ENCODE results near the gene NPC1.

Gene NPC1

DNA sequence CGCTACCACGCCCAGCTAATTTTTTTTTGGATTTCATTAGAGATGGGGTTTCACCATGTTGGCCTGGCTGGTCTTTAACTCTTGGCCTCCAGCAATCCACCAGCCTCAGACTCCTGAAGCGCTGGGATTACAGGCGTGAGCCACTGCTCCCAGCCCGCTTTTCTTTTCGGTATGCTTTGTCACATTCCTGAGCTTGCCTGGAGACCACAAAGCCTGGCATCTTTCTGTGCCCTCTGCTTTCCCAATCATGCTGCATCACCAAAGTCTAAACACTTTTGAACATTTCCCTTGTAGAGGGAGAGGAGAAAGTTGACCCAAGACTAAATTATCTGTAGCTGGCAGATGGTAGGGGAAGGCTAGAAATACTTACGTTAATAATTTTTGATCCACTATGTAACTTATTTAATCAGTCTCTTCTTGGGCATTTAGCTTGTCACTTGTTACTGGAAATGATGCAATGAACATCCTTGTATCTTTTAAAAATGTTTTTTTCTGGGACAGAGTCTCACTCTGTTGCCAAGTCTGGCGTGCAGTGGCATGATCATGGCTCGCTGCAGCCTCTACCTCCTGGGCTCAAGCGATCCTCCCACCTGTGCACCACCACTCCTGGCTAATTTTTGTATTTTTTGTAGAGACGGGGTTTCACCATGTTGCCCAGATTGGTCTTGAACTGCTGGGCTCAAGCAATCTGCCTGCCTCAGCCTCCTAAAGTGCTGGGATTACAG, 2.7 kb upstream of the NPC1 start:
- Histone ChIP-seq H3K4me3 (ENCODE audit: low read length) (no peak overlapping the region), H4K20me1 (ENCODE audit: control insufficient read depth, insufficient read depth, low read depth, low read length) (no peaks in the 10 kb centered on the region; the same call in 1 of the 2 replicates), H3K4me2 (ENCODE audit: low read length) (no peak overlapping the region), H3K36me3 (ENCODE audit: control insufficient read depth, low read length) (no peaks in the 10 kb centered on the region), H3K27ac (ENCODE audit: low read depth, low read length) (no peak overlapping the region), H3K9me3 (ENCODE audit: control insufficient read depth, insufficient read depth, low read length) (no peaks in the 10 kb centered on the region), H3K9me2 (replicated peaks; ENCODE audit: control insufficient read depth, low read length) (no peaks in the 10 kb centered on the region), H3K4me1 (ENCODE audit: control insufficient read depth, low read length) (peaks cover 20% of the 10 kb centered on the region), H3F3A (ENCODE audit: control insufficient read depth, insufficient read depth) (no peaks in the 10 kb centered on the region), H3K79me2 (ENCODE audit: control insufficient read depth, low read length) (peaks cover 22% of the 10 kb centered on the region), H3K27me3 (ENCODE audit: control insufficient read depth, low read length) (0 out of 2 replicates have a peak, but pooled peaks cover 5% of the 10 kb centered on the region)
- TF ChIP-seq, protein P1, sequence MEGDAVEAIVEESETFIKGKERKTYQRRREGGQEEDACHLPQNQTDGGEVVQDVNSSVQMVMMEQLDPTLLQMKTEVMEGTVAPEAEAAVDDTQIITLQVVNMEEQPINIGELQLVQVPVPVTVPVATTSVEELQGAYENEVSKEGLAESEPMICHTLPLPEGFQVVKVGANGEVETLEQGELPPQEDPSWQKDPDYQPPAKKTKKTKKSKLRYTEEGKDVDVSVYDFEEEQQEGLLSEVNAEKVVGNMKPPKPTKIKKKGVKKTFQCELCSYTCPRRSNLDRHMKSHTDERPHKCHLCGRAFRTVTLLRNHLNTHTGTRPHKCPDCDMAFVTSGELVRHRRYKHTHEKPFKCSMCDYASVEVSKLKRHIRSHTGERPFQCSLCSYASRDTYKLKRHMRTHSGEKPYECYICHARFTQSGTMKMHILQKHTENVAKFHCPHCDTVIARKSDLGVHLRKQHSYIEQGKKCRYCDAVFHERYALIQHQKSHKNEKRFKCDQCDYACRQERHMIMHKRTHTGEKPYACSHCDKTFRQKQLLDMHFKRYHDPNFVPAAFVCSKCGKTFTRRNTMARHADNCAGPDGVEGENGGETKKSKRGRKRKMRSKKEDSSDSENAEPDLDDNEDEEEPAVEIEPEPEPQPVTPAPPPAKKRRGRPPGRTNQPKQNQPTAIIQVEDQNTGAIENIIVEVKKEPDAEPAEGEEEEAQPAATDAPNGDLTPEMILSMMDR (IDR thresholded peaks at IDR 0.05; ENCODE audit: low read depth, low read length, poor library complexity, severe bottlenecking) = no peak
- no peak for TF ChIP-seq EZH2phosphoT487 (IDR thresholded peaks at IDR 0.05; ENCODE audit: borderline replicate concordance, low read length)

DNA sequence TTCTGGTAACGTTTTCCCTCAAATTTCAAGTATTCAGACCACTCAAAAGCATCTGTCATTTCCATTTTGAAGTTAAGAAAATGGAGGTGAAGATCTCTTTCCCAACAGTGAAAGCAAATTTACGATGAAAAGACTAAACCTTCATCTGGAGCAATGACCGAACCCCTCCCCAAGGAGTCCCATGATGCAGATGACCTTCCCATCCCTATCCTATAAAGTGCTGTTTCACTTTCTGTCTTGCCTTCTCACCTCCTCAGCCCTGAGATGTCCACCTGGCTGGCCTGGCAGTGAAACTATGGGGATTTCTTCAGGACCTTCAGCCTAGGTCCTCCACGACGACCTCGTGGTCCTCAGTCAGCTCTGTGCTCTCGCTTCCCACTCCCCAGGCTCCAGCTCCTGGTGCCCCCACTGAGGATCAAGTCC, 925 bp upstream of the NPC1 start:
- H3K9me3 ChIP-seq (ENCODE audit: control insufficient read depth, insufficient read depth, low read length) = no peaks in the 10 kb centered on the region
- peaks cover 5% of the 10 kb centered on the region for H3K36me3 ChIP-seq (ENCODE audit: control insufficient read depth, low read length)
- peak overlapping the region; percentile 91 for H3K4me3 ChIP-seq (ENCODE audit: low read length)
- no peaks in the 10 kb centered on the region for H3K9me2 ChIP-seq (replicated peaks; ENCODE audit: control insufficient read depth, low read length)
- no peak for TF ChIP-seq EZH2phosphoT487 (IDR thresholded peaks at IDR 0.05; ENCODE audit: borderline replicate concordance, low read length)
- TF ChIP-seq, protein P1 (IDR thresholded peaks at IDR 0.05; ENCODE audit: low read depth, low read length, poor library complexity, severe bottlenecking) = no peak
- H3K4me2 ChIP-seq (ENCODE audit: low read length) = peak overlapping the region; percentile 90
- H3K27ac ChIP-seq (ENCODE audit: low read depth, low read length) = no peak overlapping the region
- H3K27me3 ChIP-seq (ENCODE audit: control insufficient read depth, low read length) = 0 out of 2 replicates have a peak, but pooled peaks cover 5% of the 10 kb centered on the region
- H3K4me1 ChIP-seq (ENCODE audit: control insufficient read depth, low read length) = peaks cover 21% of the 10 kb centered on the region
- no peaks in the 10 kb centered on the region for H3F3A ChIP-seq (ENCODE audit: control insufficient read depth, insufficient read depth)
- H4K20me1 ChIP-seq (ENCODE audit: control insufficient read depth, insufficient read depth, low read depth, low read length) = no peaks in the 10 kb centered on the region; the same call in 1 of the 2 replicates
- H3K79me2 ChIP-seq (ENCODE audit: control insufficient read depth, low read length) = peaks cover 39% of the 10 kb centered on the region

GRCh38 chr18:23585897-23586248, 433 bp downstream of the NPC1 start:
- no peaks in the 10 kb centered on the region for H3F3A ChIP-seq (ENCODE audit: control insufficient read depth, insufficient read depth)
- peaks cover 21% of the 10 kb centered on the region for H3K4me1 ChIP-seq (ENCODE audit: control insufficient read depth, low read length)

More at GRCh38 chr18:23585897-23586248, 433 bp downstream of the NPC1 start:
- TF ChIP-seq, protein P1 (IDR thresholded peaks at IDR 0.05; ENCODE audit: low read depth, low read length, poor library complexity, severe bottlenecking) = no peak
- peaks cover 53% of the 10 kb centered on the region for H3K79me2 ChIP-seq (ENCODE audit: control insufficient read depth, low read length)
- H3K27me3 ChIP-seq (ENCODE audit: control insufficient read depth, low read length) = 0 out of 2 replicates have a peak, but pooled peaks cover 5% of the 10 kb centered on the region
- H3K4me2 ChIP-seq (ENCODE audit: low read length) = peak overlapping the region; percentile 90
- no peaks in the 10 kb centered on the region for H3K9me2 ChIP-seq (replicated peaks; ENCODE audit: control insufficient read depth, low read length)
- H3K36me3 ChIP-seq (ENCODE audit: control insufficient read depth, low read length) = peaks cover 7% of the 10 kb centered on the region
- peak overlapping the region; percentile 91 for H3K4me3 ChIP-seq (ENCODE audit: low read length)
- H4K20me1 ChIP-seq (ENCODE audit: control insufficient read depth, insufficient read depth, low read depth, low read length) = no peaks in the 10 kb centered on the region; the same call in 1 of the 2 replicates
- peak overlapping the region; percentile 85 for H3K27ac ChIP-seq (ENCODE audit: low read depth, low read length)
- no peaks in the 10 kb centered on the region for H3K9me3 ChIP-seq (ENCODE audit: control insufficient read depth, insufficient read depth, low read length)
